GM06990 (cell line): ENCODE results near the gene GEMIN7.

Source experiments
- DNase-seq: peaks from one replicate; pipeline ENCODE4 v3.0.0-alpha.2; 2011; ENCODE audit not compliant: insufficient read length; ENCODE audit errors: extremely low read depth
- H3K27me3 ChIP-seq: replicated peaks from 2 replicates; pipeline ENCODE4 v1.6.0; 2011; ENCODE audit warnings: low read length; ENCODE audit not compliant: control insufficient read depth, insufficient read depth
- H3K36me3 ChIP-seq: 2 replicates; pipeline ENCODE4 v1.5.1; 2011; ENCODE audit warnings: low read length; ENCODE audit not compliant: control insufficient read depth, insufficient read depth
- H3K4me3 ChIP-seq: replicated peaks from 2 replicates; pipeline ENCODE4 v1.5.1; 2011; ENCODE audit warnings: low read depth, mild to moderate bottlenecking, control low read depth, low read length
- TF ChIP-seq, protein P1 (sequence below): IDR thresholded peaks from 2 replicates; pipeline ENCODE4 v1.5.1; 2011; ENCODE audit warnings: low read length, control low read depth, mild to moderate bottlenecking, inconsistent platforms; ENCODE audit not compliant: insufficient read depth, poor library complexity, severe bottlenecking

The GEMIN7 gene

DNA sequence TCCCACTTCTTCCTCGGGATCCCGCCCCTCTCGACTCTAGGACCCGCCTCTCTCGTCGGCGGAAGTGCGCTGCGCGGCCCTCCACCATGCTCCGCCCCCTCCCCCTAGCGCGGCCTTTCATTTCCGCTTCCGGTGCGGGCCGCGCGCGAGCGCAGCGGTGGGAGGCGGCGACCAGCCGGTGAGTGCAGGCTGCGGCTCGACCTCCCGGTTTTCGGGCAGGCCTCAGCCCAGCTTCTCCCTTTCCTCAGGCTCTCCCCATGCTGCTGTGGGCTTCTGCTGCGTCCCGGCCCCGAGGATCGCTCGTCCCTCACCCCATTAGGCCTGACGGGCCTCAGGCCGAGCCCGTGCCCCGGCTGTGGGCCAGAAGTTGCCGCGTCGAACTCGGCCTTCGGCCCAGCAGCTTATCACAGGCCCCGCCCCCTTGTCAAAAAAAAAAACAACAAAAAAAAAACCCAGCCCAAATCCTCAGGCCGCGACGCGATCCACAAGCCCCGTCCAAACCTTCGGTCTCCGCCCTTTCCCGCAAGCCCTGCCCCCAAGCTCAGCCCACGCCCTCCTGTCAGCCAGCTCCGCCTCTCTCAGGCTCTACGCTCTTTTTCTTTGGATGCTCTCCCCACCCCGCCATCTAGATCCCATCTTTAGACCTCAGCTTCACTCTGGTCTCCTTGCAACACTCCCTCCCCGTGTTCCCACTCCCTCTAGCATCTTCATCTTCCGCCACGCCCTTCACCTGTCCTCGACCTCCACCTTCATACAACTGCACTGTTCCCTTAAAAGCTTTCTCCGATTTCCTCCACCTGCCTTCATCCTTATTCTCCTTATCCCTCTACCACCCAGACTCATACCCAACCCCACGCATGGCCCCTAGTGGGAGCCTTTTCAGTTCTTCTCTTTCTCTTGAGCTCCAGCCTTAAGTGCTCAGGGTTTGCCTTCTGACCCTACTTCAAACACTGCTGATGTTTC lies 39.8 kb upstream of the GEMIN7 start, which contains the start of gene CLASRP:
Gene CLASRP (plus strand): TSS at position 115 of the 963 bp plus-strand sequence. CDS start 1,168 bp downstream, outside the sequence.
- Histone ChIP-seq H3K36me3 (peaks cover 25% of the 10 kb centered on the region), H3K4me3 (peak within 1 kb of the TSS; percentile 98), H3K27me3 (no peaks in the 10 kb centered on the region)
- TF ChIP-seq, protein P1, sequence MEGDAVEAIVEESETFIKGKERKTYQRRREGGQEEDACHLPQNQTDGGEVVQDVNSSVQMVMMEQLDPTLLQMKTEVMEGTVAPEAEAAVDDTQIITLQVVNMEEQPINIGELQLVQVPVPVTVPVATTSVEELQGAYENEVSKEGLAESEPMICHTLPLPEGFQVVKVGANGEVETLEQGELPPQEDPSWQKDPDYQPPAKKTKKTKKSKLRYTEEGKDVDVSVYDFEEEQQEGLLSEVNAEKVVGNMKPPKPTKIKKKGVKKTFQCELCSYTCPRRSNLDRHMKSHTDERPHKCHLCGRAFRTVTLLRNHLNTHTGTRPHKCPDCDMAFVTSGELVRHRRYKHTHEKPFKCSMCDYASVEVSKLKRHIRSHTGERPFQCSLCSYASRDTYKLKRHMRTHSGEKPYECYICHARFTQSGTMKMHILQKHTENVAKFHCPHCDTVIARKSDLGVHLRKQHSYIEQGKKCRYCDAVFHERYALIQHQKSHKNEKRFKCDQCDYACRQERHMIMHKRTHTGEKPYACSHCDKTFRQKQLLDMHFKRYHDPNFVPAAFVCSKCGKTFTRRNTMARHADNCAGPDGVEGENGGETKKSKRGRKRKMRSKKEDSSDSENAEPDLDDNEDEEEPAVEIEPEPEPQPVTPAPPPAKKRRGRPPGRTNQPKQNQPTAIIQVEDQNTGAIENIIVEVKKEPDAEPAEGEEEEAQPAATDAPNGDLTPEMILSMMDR = no peak
- DNase-seq = peak; percentile 91

DNA sequence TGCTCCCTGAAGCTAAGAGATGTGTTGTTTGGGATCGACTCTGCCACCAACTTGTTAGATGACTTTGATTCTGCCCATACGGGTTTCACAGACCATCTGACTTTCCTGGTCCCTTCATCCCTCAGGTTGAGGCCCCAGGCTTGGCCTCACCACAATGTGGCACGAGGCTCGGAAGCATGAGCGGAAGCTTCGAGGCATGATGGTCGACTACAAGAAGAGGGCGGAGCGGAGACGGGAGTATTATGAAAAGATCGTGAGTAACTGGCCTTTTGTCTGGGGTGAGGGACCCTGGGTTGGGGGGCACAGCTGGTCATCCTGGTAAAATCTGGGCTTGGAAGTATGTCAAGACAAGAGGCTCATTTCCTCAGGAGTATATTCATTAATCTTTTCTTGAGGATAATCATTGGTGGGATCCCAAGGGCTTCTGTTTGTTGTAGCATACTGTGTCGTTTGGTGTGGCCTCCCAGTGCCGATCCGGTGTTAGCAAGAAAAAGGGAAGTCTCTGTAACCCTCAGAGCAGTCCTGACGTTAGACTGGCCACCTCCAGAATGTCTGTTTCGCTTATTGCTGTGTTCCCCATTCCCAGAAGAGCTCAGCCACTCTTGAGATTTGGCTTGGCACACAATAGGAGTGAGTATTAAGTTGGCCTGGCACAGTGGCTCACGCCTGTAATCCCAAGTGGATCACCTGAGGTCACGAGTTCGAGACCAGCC lies 38.8 kb upstream of the GEMIN7 start:
- H3K36me3 ChIP-seq = peaks cover 27% of the 10 kb centered on the region
- DNase-seq = no peak
- TF ChIP-seq, protein P1 = no peak
- H3K4me3 ChIP-seq = peak overlapping the region; percentile 98
- H3K27me3 ChIP-seq = no peaks in the 10 kb centered on the region

DNA sequence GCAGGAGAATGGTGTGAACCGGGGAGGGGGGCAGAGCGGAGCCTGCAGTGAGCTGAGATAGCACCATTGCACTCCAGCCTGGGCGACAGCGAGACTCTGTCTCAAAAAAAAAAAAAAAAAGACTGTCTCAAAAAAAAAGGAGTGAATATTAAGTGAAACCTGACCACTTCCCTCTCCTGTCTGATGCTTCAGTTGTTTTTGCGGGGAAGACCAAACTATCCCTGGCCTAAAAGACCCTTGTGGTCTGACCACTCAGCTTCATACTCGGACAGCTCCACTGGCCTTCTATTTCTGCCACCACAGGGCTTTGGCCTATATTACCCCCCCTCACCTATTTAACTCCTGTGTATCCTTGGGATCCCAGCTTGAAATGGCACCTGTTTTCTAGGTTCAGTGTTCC lies 37.9 kb upstream of the GEMIN7 start:
- H3K36me3 ChIP-seq = peaks cover 32% of the 10 kb centered on the region

DNA sequence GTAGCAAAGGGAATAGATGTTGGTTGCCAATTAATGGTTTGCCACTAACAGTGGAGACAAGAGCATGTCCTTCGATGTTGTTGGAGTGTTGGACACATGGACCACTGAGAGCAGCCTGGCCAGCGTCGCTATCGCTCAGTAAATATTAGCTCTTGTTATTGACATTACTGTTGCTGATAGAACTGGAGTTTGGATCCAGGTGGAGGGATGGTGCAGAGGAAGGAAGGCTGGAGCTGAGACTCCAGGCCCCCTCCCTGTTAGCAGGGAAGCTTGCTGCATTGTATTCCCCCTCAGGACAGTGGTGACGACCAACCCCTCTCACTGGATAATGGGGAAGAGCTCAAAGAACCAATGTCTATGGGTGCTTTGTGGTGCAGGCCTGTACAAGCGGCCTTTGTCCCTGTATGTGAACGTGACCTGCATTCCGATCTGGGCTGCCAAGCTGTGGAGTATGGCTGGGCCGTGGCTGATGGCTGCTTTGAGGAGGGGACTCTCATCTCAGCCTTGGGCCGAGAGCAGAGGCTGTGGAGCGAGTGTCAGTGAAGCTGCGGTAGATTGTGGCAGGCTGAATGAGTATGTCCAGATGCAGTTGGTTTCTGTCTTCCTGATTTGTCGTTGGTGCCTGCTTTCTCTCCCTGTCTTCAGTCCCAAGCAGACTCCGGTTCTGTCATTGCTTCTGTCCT lies 33.2 kb upstream of the GEMIN7 start:
- Histone ChIP-seq H3K36me3 (peaks cover 27% of the 10 kb centered on the region), H3K27me3 (no peaks in the 10 kb centered on the region), H3K4me3 (no peak overlapping the region)
- TF ChIP-seq, protein P1 = no peak
- DNase-seq = no peak

More for the DNA sequence above, 37.9 kb upstream of the GEMIN7 start:
- no peak for DNase-seq
- Histone ChIP-seq H3K27me3 (no peaks in the 10 kb centered on the region), H3K4me3 (no peak overlapping the region)
- TF ChIP-seq, protein P1 = no peak

DNA sequence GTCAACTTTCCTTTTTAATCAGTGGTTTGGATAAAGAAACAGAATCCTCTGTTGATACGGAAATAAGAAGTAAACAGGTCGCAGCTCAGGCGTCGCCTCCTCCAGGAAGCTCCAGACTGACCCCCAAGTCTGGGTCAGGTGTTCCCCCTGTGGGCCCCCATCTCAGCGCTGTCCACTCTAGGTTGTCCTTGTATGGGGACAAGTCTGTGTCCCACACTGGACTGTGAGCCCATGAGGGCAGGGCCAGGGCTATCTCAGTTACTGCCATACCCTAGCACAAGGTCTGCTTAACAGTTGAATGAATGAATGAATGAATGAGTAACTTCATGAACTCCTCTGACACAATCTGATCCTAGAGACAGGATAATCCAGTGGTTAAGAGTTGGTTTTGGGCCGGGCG lies 32.7 kb upstream of the GEMIN7 start:
- TF ChIP-seq, protein P1 = no peak
- no peak overlapping the region for H3K4me3 ChIP-seq
- H3K27me3 ChIP-seq = no peaks in the 10 kb centered on the region
- peaks cover 26% of the 10 kb centered on the region for H3K36me3 ChIP-seq
- DNase-seq = no peak
